ENCODE results near the gene SLC25A12.

The SLC25A12 gene

DNA sequence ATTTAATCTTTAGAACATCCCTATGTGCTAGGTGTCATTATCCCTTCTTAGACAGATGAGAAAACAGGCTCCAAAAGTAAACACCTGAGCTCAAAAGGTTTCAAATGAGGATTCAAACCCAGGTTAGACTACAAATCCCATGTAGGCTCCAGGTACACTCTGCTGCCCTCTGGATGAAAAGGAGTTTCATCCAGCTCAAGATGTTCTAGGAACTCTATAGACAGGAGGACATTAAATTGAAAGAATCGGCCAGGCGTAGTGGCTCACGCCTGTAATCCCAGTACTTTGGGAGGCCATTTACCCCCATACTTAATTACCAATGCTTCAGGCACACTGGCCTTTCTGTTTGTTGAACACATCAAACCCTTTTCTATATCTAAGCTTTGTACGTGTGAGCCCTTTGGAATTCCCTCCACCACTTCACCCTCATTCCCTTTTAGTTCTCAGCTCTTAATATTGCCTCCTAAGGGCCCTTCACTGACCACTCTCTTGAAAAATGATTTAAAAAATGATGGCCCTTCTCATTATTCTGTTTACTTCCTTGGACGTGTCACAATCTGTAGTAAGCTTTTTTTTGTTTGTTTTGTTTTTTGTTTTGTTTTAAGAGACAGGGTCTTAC, 10.7 kb downstream of the SLC25A12 start:
- DNase-seq (ENCODE audit: low read depth) = no peak

DNA sequence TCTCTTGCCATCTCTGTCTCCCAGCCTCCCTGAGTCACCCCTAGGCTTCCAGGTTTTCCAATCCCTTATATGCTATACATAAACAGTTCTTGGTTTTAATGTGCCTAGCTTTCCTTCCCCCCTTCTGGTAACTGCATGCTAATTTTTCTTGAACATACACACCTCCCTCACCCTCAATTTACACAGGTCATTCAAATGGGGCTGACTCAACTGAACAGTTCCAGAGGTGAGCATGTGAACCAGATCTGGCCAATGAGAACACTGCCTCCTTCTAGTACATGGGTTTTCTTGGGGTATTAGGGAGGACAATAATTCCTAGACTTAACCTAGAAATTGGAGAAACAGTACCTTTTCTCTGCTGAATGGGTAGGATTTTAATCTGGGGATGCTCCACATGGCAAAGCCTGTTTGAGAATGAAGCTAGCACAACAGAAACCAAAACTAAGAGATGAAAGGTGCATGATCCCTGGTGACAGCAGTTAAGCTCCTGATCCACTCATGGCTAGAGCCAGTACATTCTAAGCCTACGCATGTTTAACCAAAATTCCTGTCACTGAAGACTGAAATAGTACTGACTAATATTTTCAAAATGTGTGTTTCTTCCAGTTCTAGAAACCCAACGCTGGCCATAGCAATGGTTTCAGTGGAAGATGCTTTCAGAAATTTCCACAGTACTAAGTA, 11.8 kb downstream of the SLC25A12 start:
- DNase-seq (ENCODE audit: low read depth) = no peak

DNA sequence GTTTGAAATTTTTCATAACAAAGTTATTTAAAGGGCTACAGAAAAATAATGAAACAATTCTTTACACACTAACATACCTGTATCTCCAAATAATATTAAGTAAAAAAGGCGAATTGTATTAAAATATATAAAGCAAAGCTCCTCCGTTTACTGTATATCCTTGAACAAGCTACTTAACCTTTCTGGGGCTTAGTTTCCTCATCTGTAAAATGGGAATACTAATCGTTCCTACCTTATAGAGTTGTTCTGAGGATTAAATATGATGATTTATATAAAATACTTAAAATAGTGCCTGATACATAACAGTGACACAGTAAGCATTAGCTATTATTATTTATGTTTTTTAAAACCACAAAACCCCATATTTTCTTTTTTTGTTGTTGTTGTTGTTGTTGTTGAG, 13.3 kb downstream of the SLC25A12 start:
- DNase-seq (ENCODE audit: low read depth) = no peak

DNA sequence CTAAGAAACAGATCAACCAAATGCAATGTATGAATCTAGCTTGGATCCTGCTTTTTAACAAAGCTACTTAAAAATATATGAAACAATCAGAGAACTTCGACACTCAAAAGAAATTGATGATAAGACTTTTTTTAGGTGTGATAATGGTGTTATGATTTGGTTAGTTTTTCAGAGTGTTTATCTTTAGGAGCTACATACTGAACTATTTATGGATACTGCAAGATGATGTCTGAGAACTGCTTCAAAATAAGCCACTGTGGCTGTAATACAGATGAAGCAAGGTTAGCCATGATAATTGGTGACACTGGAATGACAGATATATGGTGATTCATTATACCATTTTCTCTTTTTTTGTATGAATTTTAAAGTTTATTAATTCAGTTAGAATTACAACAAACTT, 14.2 kb downstream of the SLC25A12 start:
- no peak for DNase-seq (ENCODE audit: low read depth)

GRCh38 chr2:171878481-171878993, 15.5 kb downstream of the SLC25A12 start:
- no peak for DNase-seq (ENCODE audit: low read depth)

DNA sequence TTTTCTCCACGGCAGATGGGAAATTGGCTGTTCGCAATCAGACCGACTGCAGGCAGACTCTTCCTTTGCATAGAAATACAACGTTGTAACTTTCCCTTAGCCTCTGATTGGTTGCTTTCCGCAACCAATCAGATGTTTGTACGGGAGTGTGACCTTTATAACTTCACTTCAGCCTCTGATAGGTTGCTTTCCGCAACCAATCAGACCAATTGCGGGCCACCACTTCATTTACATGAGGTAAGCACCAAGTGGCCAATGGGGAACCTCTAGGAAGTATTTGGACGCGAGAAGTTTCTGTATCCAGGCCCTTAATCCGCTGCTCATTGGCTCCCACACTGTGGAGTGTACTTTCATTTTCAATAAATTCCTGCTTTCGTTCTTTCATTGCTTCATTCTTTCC, 19.1 kb downstream of the SLC25A12 start:
- no peak for DNase-seq (ENCODE audit: low read depth)

- DNase-seq (ENCODE audit: low read depth) = no peak
Measured at GRCh38 chr2:171874517-171874916, 19.5 kb downstream of the SLC25A12 start.

DNA sequence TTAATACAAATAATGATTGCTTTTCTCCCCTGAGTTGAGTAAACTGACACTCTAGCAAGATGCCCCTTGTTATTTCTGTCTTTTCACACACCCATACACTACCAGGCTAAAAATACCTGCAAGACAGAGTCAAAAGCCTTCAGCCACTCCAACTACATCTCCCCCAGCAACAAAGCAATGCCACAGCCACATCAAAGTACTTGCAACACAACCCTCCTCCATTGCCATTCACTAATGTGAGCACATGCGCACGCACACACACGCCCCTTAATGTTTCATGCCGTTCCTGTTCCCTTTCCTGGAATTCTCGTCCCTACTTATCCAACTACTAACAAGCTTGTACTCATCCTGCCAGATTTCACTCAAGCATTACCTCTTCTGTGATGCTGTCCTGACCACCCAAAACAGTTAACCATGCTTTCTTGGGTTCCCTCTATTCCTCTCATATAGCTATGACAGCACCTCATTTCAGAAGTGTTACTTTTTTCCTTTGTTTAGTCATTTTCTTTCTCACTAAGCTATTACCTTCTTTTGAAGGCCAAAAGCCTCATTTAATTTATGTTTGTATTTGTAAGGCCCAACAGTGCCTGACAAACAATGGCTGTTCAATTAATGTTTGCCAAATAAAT, 29.6 kb downstream of the SLC25A12 start:
- no peak for DNase-seq (ENCODE audit: low read depth)

DNA sequence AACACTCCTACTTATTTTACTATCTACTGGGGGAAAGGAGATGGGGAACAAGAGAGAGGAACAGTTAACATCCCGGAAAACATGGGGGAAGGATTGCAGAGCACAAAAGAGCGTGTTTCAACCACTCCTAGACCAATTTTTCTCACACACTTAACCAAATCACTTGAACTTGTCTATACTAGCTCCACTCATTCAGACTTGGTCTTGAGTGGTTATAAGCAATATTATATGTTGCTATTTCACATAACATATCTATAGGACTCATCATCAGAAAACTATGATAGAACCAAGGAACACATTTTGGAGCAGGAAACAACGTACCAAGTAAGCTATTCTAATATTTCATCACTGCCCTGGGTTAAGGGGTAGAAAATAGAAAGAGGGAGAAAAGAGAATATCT, 31.5 kb downstream of the SLC25A12 start:
- no peak for DNase-seq (ENCODE audit: low read depth)

- no peak for DNase-seq (ENCODE audit: low read depth)
Measured at GRCh38 chr2:171858397-171858958, 35.6 kb downstream of the SLC25A12 start.

- no peak for DNase-seq (ENCODE audit: low read depth)
Measured at GRCh38 chr2:171855401-171855800, 38.6 kb downstream of the SLC25A12 start.

GRCh38 chr2:171852366-171852888, 41.6 kb downstream of the SLC25A12 start:
- no peak for DNase-seq (ENCODE audit: low read depth)

- DNase-seq (ENCODE audit: low read depth) = no peak
Measured at GRCh38 chr2:171847627-171848026, 46.4 kb downstream of the SLC25A12 start.

DNA sequence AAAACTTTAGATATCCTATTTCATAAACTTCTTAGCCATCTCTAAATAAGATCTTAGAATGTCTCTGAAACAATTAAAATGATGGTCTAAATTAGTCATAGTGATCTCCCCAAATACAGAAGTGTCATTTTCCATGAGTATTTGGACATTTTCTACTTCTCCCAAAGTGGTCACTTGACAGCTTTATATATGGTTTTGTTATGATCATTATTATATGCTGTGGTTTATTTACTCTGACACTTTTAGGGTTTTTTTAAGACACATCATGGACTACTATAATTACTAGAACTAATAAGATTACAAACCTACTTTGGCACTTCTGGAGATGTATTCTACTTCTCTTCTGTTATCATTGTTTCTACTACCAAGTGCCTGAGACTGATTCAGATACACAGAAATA, 47.1 kb downstream of the SLC25A12 start:
- no peak for DNase-seq (ENCODE audit: low read depth)

DNA sequence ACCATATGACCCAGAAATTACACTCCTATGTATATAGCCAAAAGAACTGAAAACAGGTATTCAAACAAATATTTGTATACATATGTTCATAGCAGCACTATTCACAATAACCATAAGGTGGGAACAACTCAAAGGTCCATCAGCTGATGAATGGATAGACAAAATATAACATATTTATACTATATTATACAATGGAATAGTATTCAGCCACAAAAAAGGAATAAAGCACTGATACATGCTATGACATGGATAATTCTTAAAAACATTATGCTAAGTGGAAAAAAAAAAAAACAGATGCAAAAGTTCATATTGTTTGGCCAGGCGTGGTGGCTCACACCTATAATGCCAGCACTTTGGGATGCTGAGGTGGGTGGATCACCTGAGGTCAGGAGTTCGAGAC, 52.0 kb downstream of the SLC25A12 start:
- DNase-seq (ENCODE audit: low read depth) = no peak

GRCh38 chr2:171837736-171838135, 56.3 kb downstream of the SLC25A12 start:
- no peak for DNase-seq (ENCODE audit: low read depth)

- no peak for DNase-seq (ENCODE audit: low read depth)
Measured at GRCh38 chr2:171836146-171836910, 57.7 kb downstream of the SLC25A12 start.

- no peak for DNase-seq (ENCODE audit: low read depth)
Measured at GRCh38 chr2:171835386-171835785, 58.7 kb downstream of the SLC25A12 start.

GRCh38 chr2:171834286-171834685, 59.8 kb downstream of the SLC25A12 start:
- DNase-seq (ENCODE audit: low read depth) = no peak

DNA sequence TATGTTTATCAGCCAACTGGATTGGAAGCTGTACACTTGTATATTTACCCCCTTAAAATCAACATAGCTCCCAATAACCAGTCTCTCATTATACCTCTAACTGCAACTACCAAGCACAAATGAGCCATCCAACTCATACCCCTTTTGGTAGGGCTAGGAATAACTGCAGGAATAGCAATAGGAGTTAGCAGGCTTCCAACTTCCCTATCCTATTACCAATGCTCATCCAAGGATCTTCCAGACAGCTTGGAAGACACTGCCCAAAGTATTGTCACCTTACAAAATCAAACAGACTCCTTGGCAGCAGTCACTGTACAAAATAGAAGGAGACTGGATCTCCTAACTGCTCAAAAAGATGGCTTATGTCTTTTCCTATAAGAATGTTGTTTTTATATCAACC, 61.6 kb downstream of the SLC25A12 start:
- no peak for DNase-seq (ENCODE audit: low read depth)

DNA sequence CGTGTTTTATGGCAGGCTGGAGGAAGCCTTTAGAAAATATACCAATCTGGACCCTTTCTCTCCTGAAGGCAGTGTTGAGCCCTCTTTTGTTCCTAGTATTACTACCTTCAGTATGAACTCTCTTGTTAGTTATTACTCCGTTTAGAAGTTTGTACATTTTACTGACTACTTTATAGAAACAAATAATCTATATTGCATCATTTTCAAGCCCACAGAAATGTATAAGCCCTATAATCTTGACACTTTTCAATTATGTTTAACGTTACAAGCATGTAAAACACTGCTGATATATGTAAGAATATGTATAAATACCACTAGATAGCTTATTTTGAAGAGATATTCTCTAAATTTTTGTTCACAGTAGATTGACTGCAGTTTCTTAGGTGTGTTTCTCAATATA, 64.0 kb downstream of the SLC25A12 start:
- no peak for DNase-seq (ENCODE audit: low read depth)

DNA sequence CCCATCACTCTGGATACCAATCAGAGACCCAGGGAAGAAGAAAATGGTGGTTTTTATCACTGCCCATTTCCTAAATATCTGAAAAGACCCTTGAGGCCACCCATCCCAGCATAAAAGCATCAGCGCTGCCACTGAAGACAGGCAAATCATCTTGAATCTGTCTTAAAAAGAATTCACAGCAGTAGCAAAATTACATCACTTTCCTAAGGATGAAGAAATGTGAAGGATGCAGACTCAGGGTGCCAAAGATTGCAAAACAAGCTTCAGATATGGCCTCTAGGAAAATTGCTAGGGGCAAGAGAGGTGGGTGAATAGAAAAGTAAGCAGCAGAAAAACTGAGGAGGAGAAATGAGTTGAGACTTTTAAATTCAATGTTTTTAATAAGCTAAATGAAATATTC, 70.0 kb downstream of the SLC25A12 start:
- no peak for DNase-seq (ENCODE audit: low read depth)

Data from stimulated activated CD8-positive, alpha-beta memory T cell treated with anti-CD3 and anti-CD28 coated beads, Interleukin-12 subunit alpha, Interleukin-12 subunit beta, amount 100 ng/mL, for 4 hours (primary cell).